Nephron progenitor cell (in vitro differentiated cells): Measurements from ENCODE around the gene MMP15.

Source experiments
- DNase-seq: peaks from one replicate; pipeline ENCODE4 v3.0.0; 2021
- H3K27ac Mint-ChIP-seq: 2 replicates; pipeline ENCODE4 v1.8.0; 2021; ENCODE audit warnings: mild to moderate bottlenecking, moderate library complexity, mixed read lengths
- H3K27me3 Mint-ChIP-seq: 2 replicates; pipeline ENCODE4 v1.8.0; 2021; ENCODE audit warnings: mild to moderate bottlenecking, low read depth, mixed read lengths; ENCODE audit not compliant: poor library complexity
- H3K36me3 Mint-ChIP-seq: 2 replicates; pipeline ENCODE4 v1.8.0; 2021; ENCODE audit warnings: low read depth, mixed read lengths
- H3K4me1 Mint-ChIP-seq: 2 replicates; pipeline ENCODE4 v1.8.0; 2021; ENCODE audit warnings: mixed read lengths
- H3K4me3 Mint-ChIP-seq: 2 replicates; pipeline ENCODE4 v1.8.0; 2021; ENCODE audit warnings: mild to moderate bottlenecking, moderate library complexity, mixed read lengths
- H3K9me3 Mint-ChIP-seq: 2 replicates; pipeline ENCODE4 v1.8.0; 2021; ENCODE audit warnings: mild to moderate bottlenecking, moderate library complexity, mixed read lengths
- TF ChIP-seq, protein P1 (sequence below): fragments of 200-600 bp; sonication (generic); IDR thresholded peaks from 2 replicates; pipeline ENCODE4 v1.5.0; 2021; ENCODE audit warnings: antibody characterized with exemption

The MMP15 gene

DNA sequence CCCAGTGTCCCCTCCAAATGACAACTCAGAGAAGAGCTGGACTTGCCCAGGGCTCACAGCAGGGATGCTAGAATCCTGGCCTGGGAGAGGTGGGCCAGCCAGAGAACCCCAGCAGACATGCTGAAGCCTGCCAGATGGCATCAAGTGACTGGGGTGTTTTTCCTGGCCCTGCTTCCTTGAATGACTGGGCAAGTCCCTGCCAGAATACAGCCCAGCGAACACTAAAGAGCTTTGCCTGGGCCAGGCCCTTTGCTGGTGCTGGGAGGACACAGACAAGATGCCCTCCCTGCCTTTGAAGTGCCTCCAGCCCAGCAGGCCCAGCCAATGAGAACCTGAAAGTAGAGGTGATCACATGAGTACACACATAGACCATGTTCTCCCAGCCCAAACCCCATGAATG, 36.6 kb upstream of the MMP15 start:
- TF ChIP-seq, protein P1, sequence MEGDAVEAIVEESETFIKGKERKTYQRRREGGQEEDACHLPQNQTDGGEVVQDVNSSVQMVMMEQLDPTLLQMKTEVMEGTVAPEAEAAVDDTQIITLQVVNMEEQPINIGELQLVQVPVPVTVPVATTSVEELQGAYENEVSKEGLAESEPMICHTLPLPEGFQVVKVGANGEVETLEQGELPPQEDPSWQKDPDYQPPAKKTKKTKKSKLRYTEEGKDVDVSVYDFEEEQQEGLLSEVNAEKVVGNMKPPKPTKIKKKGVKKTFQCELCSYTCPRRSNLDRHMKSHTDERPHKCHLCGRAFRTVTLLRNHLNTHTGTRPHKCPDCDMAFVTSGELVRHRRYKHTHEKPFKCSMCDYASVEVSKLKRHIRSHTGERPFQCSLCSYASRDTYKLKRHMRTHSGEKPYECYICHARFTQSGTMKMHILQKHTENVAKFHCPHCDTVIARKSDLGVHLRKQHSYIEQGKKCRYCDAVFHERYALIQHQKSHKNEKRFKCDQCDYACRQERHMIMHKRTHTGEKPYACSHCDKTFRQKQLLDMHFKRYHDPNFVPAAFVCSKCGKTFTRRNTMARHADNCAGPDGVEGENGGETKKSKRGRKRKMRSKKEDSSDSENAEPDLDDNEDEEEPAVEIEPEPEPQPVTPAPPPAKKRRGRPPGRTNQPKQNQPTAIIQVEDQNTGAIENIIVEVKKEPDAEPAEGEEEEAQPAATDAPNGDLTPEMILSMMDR: no peak
- peaks cover 45% of the 10 kb centered on the region for H3K27me3 Mint-ChIP-seq
- no peak for DNase-seq

DNA sequence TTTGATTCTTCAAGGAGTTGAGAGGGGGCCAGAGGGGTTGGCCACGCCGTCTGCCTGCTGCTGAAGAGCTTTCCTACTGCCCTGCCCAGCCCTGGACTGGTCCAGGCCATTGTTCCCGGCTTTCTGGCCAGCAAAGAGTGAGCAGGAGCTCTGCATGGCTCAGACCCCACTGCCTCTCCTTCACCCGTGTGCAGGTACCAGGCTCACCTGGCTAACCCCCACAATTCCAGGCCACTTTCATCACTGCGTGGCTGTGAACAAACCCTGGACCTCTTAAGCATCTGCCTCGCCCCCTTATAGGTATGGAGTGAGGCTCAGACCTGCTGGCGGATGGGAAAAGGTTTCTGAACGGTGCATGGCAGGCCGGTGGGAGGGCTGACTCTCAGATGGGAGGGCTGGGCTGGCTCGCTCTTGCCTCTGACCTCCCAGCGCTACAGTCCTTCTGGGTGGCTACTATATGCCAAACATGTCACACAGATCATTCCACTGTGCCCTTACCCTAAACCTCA, 33.9 kb upstream of the MMP15 start:
- Mint-ChIP-seq H3K4me1 (no peaks in the 10 kb centered on the region), H3K27me3 (peaks cover 18% of the 10 kb centered on the region)

More for the DNA sequence above, 36.6 kb upstream of the MMP15 start:
- peaks cover 9% of the 10 kb centered on the region for H3K4me1 Mint-ChIP-seq
- no peaks in the 10 kb centered on the region for H3K36me3 Mint-ChIP-seq
- no peak overlapping the region for H3K4me3 Mint-ChIP-seq
- no peaks in the 10 kb centered on the region for H3K9me3 Mint-ChIP-seq
- H3K27ac Mint-ChIP-seq: peak overlapping the region; percentile 29

DNA sequence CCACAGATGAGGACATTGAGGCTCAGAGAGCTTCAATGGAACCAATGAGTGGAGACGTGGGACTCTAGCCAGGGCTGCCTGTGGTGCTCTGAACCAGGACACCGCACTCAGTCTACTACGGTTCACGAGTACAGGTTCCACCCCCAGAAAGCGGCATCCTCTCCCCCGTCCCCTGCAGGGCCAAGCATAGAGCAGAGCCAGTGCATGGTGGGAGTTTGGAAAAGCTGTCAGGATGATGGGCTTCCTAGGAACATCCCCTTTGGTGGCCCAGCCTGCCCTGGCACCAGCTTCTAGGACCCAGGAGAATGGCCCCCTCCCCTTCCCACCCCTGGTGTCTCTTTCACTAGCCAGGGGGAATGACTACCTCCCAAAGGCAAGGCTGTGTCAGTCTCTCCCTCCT, 33.5 kb upstream of the MMP15 start:
- Mint-ChIP-seq H3K4me3 (no peak overlapping the region), H3K36me3 (peaks cover under 1% of the 10 kb centered on the region)
- no peak for DNase-seq

More for the DNA sequence above, 33.9 kb upstream of the MMP15 start:
- Mint-ChIP-seq H3K4me3 (no peak overlapping the region), H3K36me3 (no peaks in the 10 kb centered on the region), H3K27ac (no peak overlapping the region), H3K9me3 (no peaks in the 10 kb centered on the region)
- TF ChIP-seq, protein P1: no peak
- DNase-seq: no peak

DNA sequence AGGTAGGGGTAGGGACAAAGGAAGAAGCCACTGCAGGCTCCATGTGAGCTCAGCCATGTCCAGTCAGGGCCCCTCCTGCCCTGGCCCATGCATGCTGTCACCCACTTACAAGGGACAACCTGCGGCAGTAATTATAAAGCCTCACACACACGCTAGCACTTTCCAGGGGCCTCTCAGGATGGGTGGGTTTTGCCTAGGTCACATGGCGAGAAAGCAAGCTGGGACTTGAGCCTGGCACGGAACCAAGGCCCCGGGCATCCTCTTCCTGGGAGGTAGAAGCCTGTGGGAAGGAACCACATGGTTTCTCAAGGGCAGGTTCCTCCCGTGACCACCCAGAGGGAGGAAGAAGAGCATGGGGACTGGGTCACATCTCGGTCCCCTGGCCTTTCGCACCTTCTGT, 32.1 kb upstream of the MMP15 start:
- peaks cover 4% of the 10 kb centered on the region for H3K36me3 Mint-ChIP-seq
- DNase-seq: no peak
- peaks cover 3% of the 10 kb centered on the region for H3K27me3 Mint-ChIP-seq
- peaks cover 5% of the 10 kb centered on the region for H3K4me1 Mint-ChIP-seq
- no peaks in the 10 kb centered on the region for H3K9me3 Mint-ChIP-seq
- TF ChIP-seq, protein P1: no peak
- H3K4me3 Mint-ChIP-seq: no peak overlapping the region
- H3K27ac Mint-ChIP-seq: no peak overlapping the region

More for the DNA sequence above, 33.5 kb upstream of the MMP15 start:
- no peak overlapping the region for H3K27ac Mint-ChIP-seq
- no peaks in the 10 kb centered on the region for H3K9me3 Mint-ChIP-seq
- no peaks in the 10 kb centered on the region for H3K4me1 Mint-ChIP-seq
- TF ChIP-seq, protein P1: no peak
- peaks cover 13% of the 10 kb centered on the region for H3K27me3 Mint-ChIP-seq

DNA sequence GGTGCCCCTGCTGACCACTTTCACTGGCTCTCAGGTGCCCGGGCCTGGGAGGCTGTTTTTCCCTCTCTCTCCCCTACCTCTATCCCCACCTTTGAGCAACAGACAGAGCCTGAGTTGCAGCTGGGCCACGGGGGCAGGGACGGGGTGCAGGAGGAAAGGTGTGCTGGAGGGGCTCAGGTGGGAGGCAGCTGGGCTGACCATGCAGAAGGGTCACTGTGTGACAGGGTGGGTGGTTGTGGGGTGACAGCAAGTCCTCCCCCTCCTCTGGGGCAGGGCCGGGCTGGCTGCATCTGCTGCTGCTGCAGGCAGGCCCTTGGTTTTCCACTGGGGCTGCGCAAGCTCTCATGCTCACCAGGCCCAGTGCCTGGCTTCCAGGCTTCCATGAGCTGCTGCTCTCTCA, 31.7 kb upstream of the MMP15 start:
- no peaks in the 10 kb centered on the region for H3K9me3 Mint-ChIP-seq
- H3K36me3 Mint-ChIP-seq: peaks cover 4% of the 10 kb centered on the region
- peaks cover 1% of the 10 kb centered on the region for H3K27me3 Mint-ChIP-seq
- TF ChIP-seq, protein P1: no peak
- DNase-seq: no peak
- no peak overlapping the region for H3K27ac Mint-ChIP-seq
- H3K4me3 Mint-ChIP-seq: no peak overlapping the region
- peaks cover 10% of the 10 kb centered on the region for H3K4me1 Mint-ChIP-seq

DNA sequence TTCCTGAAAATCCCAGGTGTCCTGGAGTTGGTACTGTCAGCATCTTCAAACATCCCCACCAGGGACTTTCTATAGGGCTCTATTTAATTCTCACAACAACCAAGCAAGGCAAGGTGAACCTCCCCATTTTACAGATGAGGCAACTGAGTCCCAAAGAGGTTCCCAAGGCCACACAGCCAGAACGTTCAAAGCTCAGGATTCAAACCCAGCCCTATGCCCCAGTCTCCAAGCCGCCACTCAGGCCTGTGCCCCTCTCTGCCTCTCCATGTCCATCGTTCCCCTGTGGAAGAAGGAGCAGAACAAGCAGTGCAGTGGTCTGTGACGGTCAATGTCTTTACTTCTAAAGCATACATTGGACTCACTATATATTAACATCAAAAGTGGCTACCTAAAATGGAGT, 31.2 kb upstream of the MMP15 start:
- Mint-ChIP-seq H3K36me3 (peaks cover 4% of the 10 kb centered on the region), H3K27ac (no peak overlapping the region), H3K4me3 (no peak overlapping the region), H3K27me3 (peaks cover 3% of the 10 kb centered on the region), H3K4me1 (peaks cover 14% of the 10 kb centered on the region), H3K9me3 (no peaks in the 10 kb centered on the region)
- TF ChIP-seq, protein P1: no peak
- DNase-seq: no peak
